SU-DHL-6 (cell line): ENCODE data around the gene RBFOX2.

Experiments used
- H2AFZ ChIP-seq: fragments of 200-600 bp; sonication (generic); 2 replicates; pipeline ENCODE4 v1.6.1; 2014; ENCODE audit warnings: low read depth, mild to moderate bottlenecking, moderate library complexity, mixed read lengths, antibody characterized with exemption, low read length; ENCODE audit not compliant: severe bottlenecking
- H3F3A ChIP-seq: fragments of 200-600 bp; shearing (Covaris generic); 2 replicates; pipeline ENCODE4 v1.6.0; 2016; ENCODE audit warnings: antibody characterized with exemption, mild to moderate bottlenecking; ENCODE audit not compliant: insufficient read depth
- H3K27ac ChIP-seq: fragments of 200-600 bp; sonication (generic); 2 replicates; pipeline ENCODE4 v1.5.1; 2016; ENCODE audit warnings: low read depth, mild to moderate bottlenecking, low read length, moderate library complexity, mixed read lengths
- H3K27me3 ChIP-seq: fragments of 200-600 bp; sonication (generic), shearing (Covaris generic); 2 replicates; pipeline ENCODE4 v1.6.0; 2014; ENCODE audit warnings: mild to moderate bottlenecking, low read length
- H3K36me3 ChIP-seq: fragments of 200-600 bp; sonication (generic); 2 replicates; pipeline ENCODE4 v1.6.1; 2014; ENCODE audit warnings: mild to moderate bottlenecking, low read length, mixed read lengths
- H3K4me2 ChIP-seq: fragments of 300-600, 200-600 bp; shearing (Covaris generic), sonication (generic); 2 replicates; pipeline ENCODE4 v1.6.0; 2014; ENCODE audit warnings: low read length, low read depth, mild to moderate bottlenecking; ENCODE audit not compliant: poor library complexity, severe bottlenecking
- H3K4me3 ChIP-seq: fragments of 200-600 bp; sonication (generic); 2 replicates; pipeline ENCODE4 v1.5.1; 2014; ENCODE audit warnings: antibody characterized with exemption, low read length, mild to moderate bottlenecking, mixed read lengths; ENCODE audit not compliant: insufficient read depth, poor library complexity, severe bottlenecking
- H3K79me2 ChIP-seq: fragments of 200-600 bp; sonication (generic); 2 replicates; pipeline ENCODE4 v1.6.1; 2014; ENCODE audit warnings: mild to moderate bottlenecking, low read length, moderate library complexity; ENCODE audit not compliant: insufficient read depth
- H3K9ac ChIP-seq: fragments of 200-600 bp; sonication (generic); 2 replicates; pipeline ENCODE4 v1.7.0; 2014; ENCODE audit warnings: mild to moderate bottlenecking, low read length
- H3K9me2 ChIP-seq: fragments of 200-600 bp; sonication (generic); replicated peaks from 2 replicates; pipeline ENCODE4 v1.6.1; 2014; ENCODE audit warnings: low read length; ENCODE audit not compliant: insufficient read depth
- H3K9me3 ChIP-seq: fragments of 200-600 bp; sonication (generic); 2 replicates; pipeline ENCODE4 v1.6.1; 2014; ENCODE audit warnings: low read length, mixed read lengths; ENCODE audit not compliant: insufficient read depth
- H4K20me1 ChIP-seq: fragments of 200-600 bp; sonication (generic); 2 replicates; pipeline ENCODE4 v1.6.1; 2014; ENCODE audit warnings: low read depth, mild to moderate bottlenecking, antibody characterized with exemption, low read length, moderate library complexity, mixed read lengths
- CTCF ChIP-seq: fragments of 200-600 bp; sonication (generic); IDR thresholded peaks from one replicate; pipeline ENCODE4 v1.5.1; 2017; ENCODE audit warnings: antibody characterized with exemption, mild to moderate bottlenecking, low read length, moderate library complexity; ENCODE audit not compliant: insufficient read depth, poor library complexity, severe bottlenecking
- EZH2phosphoT487 ChIP-seq: fragments of 200-600 bp; sonication (generic), shearing (Covaris generic); conservative IDR thresholded peaks from 2 replicates; pipeline ENCODE4 v1.6.1; 2018; ENCODE audit warnings: mild to moderate bottlenecking, antibody characterized with exemption, low read length, moderate library complexity, mixed read lengths

Gene RBFOX2

GRCh38 chr22:36008565-36008964, 20.1 kb downstream of the RBFOX2 start:
- Histone ChIP-seq H4K20me1 (no peaks in the 10 kb centered on the region), H3K9me3 (no peaks in the 10 kb centered on the region), H3K36me3 (no peaks in the 10 kb centered on the region), H3K9ac (no peak overlapping the region), H2AFZ (no peak overlapping the region), H3K27me3 (no peaks in the 10 kb centered on the region), H3K4me2 (no peak overlapping the region), H3K9me2 (no peaks in the 10 kb centered on the region), H3F3A (no peaks in the 10 kb centered on the region), H3K4me3 (no peak overlapping the region), H3K27ac (no peak overlapping the region), H3K79me2 (no peaks in the 10 kb centered on the region)
- TF ChIP-seq CTCF (no peak), EZH2phosphoT487 (no peak)

- TF ChIP-seq CTCF (no peak), EZH2phosphoT487 (no peak)
- H3F3A ChIP-seq, result no peaks in the 10 kb centered on the region
- H3K4me3 ChIP-seq, result no peak overlapping the region
- no peaks in the 10 kb centered on the region for H3K79me2 ChIP-seq
- no peaks in the 10 kb centered on the region for H3K36me3 ChIP-seq
- no peak overlapping the region for H3K9ac ChIP-seq
- H3K27me3 ChIP-seq, result no peaks in the 10 kb centered on the region
- no peak overlapping the region for H3K27ac ChIP-seq
- no peaks in the 10 kb centered on the region for H3K9me2 ChIP-seq
- no peaks in the 10 kb centered on the region for H3K9me3 ChIP-seq
- no peak overlapping the region for H2AFZ ChIP-seq
- H4K20me1 ChIP-seq, result no peaks in the 10 kb centered on the region
- H3K4me2 ChIP-seq, result no peak overlapping the region
These were observed 20.5 kb downstream of the RBFOX2 start for GRCh38 chr22:36008131-36008530.

GRCh38 chr22:36003972-36004674, 24.5 kb downstream of the RBFOX2 start:
- Histone ChIP-seq H4K20me1 (no peaks in the 10 kb centered on the region), H3K79me2 (no peaks in the 10 kb centered on the region), H3K9me2 (no peaks in the 10 kb centered on the region), H3K27me3 (no peaks in the 10 kb centered on the region), H3K36me3 (no peaks in the 10 kb centered on the region), H3K9me3 (no peaks in the 10 kb centered on the region), H2AFZ (no peak overlapping the region), H3K4me3 (no peak overlapping the region), H3F3A (no peaks in the 10 kb centered on the region), H3K4me2 (no peak overlapping the region), H3K9ac (no peak overlapping the region), H3K27ac (no peak overlapping the region)
- TF ChIP-seq CTCF, result no peak
- no peak for TF ChIP-seq EZH2phosphoT487
